ENCODE measurements around the gene TAF3. TPM values are rescaled to one million over a fixed set of nuclear protein-coding genes. Genes with fewer than 3 reads are reported as not detected.

The TAF3 gene
- polyA plus RNA-seq, 1 donor (not counting 4 experiments of a cell fraction or from before 2014, with no cell fraction given): 2.0 TPM

GRCh38 chr10:7874864-7875263 is 56.6 kb downstream of the TAF3 start:
- Histone ChIP-seq H3K4me1 (ENCODE audit: control insufficient read depth, extremely low read depth, insufficient read depth, low read length) (peaks cover 4% of the 10 kb centered on the region), H3K9me1 (ENCODE audit: control insufficient read depth, extremely low read depth, insufficient read depth, low read length) (no peaks in the 10 kb centered on the region), H3K36me3 (ENCODE audit: control insufficient read depth in 2 of 2, extremely low read depth in 1 of 2, insufficient read depth in 2 of 2, low read length in 2 of 2) (no peaks in the 10 kb centered on the region), H3K27me3 (ENCODE audit: control insufficient read depth, extremely low read depth, insufficient read depth, low read length) (no peaks in the 10 kb centered on the region), H3K79me2 (ENCODE audit: control insufficient read depth, insufficient read depth, low read length) (peaks cover 2% of the 10 kb centered on the region), H2AFZ (ENCODE audit: control insufficient read depth, low read length) (no peak overlapping the region), H3K27ac (ENCODE audit: control insufficient read depth, insufficient read depth, low read length) (no peak overlapping the region), H3K4me3 (ENCODE audit: control insufficient read depth in 2 of 3, extremely low read depth in 1 of 3, insufficient read depth in 2 of 3, low read depth in 1 of 3, low read length in 3 of 3) (no peak overlapping the region), H3K9me3 (ENCODE audit: control insufficient read depth, low read depth, low read length) (no peaks in the 10 kb centered on the region), H4K20me1 (ENCODE audit: control insufficient read depth, extremely low read depth, insufficient read depth, low read length) (no peaks in the 10 kb centered on the region), H3K4me2 (ENCODE audit: control insufficient read depth, extremely low read depth, insufficient read depth, low read depth, low read length) (no peak overlapping the region), H3K9ac (ENCODE audit: control insufficient read depth, extremely low read depth, insufficient read depth, low read length) (no peak overlapping the region)
- FAIRE-seq (no peak), DNase-seq (ENCODE audit: low read depth, low spot score) (no peak)
- dilution Hi-C loops (cut with MboI; ENCODE audit: extremely low pct_ligation_motif_present, low sequenced_read_pairs): no loop called here
- TF ChIP-seq EZH2 (IDR thresholded peaks at IDR 0.05; ENCODE audit: low read length) (no peak), CTCF (optimal IDR thresholded peaks at IDR 0.05 in 1 of 3, IDR thresholded peaks at IDR 0.05 in 1 of 3, conservative IDR thresholded peaks at IDR 0.05 in 1 of 3; ENCODE audit: extremely low read depth in 1 of 3, insufficient read depth in 2 of 3, low read length in 3 of 3) (no peak)

DNA sequence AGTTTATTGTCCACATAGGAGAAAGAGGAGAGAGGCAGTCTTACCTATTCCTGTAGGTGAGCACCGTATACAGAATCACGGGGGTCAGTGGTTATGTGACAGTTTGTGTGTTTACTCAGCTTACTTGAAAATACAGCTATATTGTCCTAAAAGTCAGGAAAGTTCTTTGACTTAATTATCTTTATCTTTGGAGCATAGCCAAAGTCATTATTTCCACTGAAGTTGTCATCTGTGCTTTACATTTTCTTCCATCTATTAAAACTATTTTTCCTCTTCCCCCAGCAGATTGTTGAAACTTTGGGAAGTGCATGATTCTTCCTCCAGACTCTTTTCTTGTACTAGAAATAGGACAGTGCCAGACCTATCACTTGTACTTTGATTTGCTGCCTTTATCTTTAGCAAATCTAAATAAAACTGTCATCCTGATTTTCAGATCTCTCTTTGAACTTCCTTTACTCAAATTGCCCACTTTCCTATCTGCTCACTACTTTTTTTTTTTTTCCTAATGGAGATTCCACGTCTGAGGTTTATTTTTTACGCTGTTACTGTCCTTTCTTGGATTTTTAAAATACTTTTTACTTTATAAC is 58.3 kb downstream of the TAF3 start:
- FAIRE-seq (peak; percentile 51), DNase-seq (ENCODE audit: low read depth, low spot score) (no peak)
- Histone ChIP-seq H3K4me3 (ENCODE audit: control insufficient read depth in 2 of 3, extremely low read depth in 1 of 3, insufficient read depth in 2 of 3, low read depth in 1 of 3, low read length in 3 of 3) (no peak overlapping the region), H3K9me3 (ENCODE audit: control insufficient read depth, low read depth, low read length) (no peaks in the 10 kb centered on the region), H3K9me1 (ENCODE audit: control insufficient read depth, extremely low read depth, insufficient read depth, low read length) (no peaks in the 10 kb centered on the region), H3K9ac (ENCODE audit: control insufficient read depth, extremely low read depth, insufficient read depth, low read length) (no peak overlapping the region), H3K27ac (ENCODE audit: control insufficient read depth, insufficient read depth, low read length) (no peak overlapping the region), H3K79me2 (ENCODE audit: control insufficient read depth, insufficient read depth, low read length) (peaks cover 2% of the 10 kb centered on the region), H3K27me3 (ENCODE audit: control insufficient read depth, extremely low read depth, insufficient read depth, low read length) (no peaks in the 10 kb centered on the region), H3K4me1 (ENCODE audit: control insufficient read depth, extremely low read depth, insufficient read depth, low read length) (peaks cover 4% of the 10 kb centered on the region), H3K36me3 (ENCODE audit: control insufficient read depth in 2 of 2, extremely low read depth in 1 of 2, insufficient read depth in 2 of 2, low read length in 2 of 2) (no peaks in the 10 kb centered on the region), H2AFZ (ENCODE audit: control insufficient read depth, low read length) (no peak overlapping the region), H4K20me1 (ENCODE audit: control insufficient read depth, extremely low read depth, insufficient read depth, low read length) (no peaks in the 10 kb centered on the region), H3K4me2 (ENCODE audit: control insufficient read depth, extremely low read depth, insufficient read depth, low read depth, low read length) (no peak overlapping the region)
- dilution Hi-C loops (cut with MboI; ENCODE audit: extremely low pct_ligation_motif_present, low sequenced_read_pairs): no loop called here
- TF ChIP-seq EZH2 (IDR thresholded peaks at IDR 0.05; ENCODE audit: low read length) (no peak), CTCF (optimal IDR thresholded peaks at IDR 0.05 in 1 of 3, IDR thresholded peaks at IDR 0.05 in 1 of 3, conservative IDR thresholded peaks at IDR 0.05 in 1 of 3; ENCODE audit: extremely low read depth in 1 of 3, insufficient read depth in 2 of 3, low read length in 3 of 3) (no peak)

Data from keratinocyte (primary cell).